WERI-Rb-1 (cell line): ENCODE data around the gene AKAP6.

Experiments used
- DNase-seq: peaks from one replicate; pipeline ENCODE4 v3.0.0-alpha.2; 2020
- H3K27ac ChIP-seq: fragments of 250-450 bp; sonication (Bioruptor Pico); 2 replicates; pipeline ENCODE4 v1.5.1; 2020; ENCODE audit warnings: mild to moderate bottlenecking, moderate library complexity
- H3K27me3 ChIP-seq: fragments of 250-450 bp; sonication (Bioruptor Pico); 2 replicates; pipeline ENCODE4 v1.5.1; 2021; ENCODE audit warnings: mild to moderate bottlenecking, low read depth, moderate library complexity; ENCODE audit not compliant: insufficient read depth, severe bottlenecking
- H3K36me3 ChIP-seq: fragments of 250-450 bp; sonication (Bioruptor Pico); 2 replicates; pipeline ENCODE4 v1.5.1; 2020; ENCODE audit warnings: mild to moderate bottlenecking, moderate library complexity
- H3K4me3 ChIP-seq: 2 replicates; pipeline ENCODE4 v1.5.1; 2011; ENCODE audit warnings: low read depth, mild to moderate bottlenecking, control low read depth, low read length
- H3K9me3 ChIP-seq: fragments of 250-450 bp; sonication (Bioruptor Pico); 2 replicates; pipeline ENCODE4 v1.5.1; 2021; ENCODE audit warnings: mild to moderate bottlenecking, moderate library complexity; ENCODE audit not compliant: severe bottlenecking
- TF ChIP-seq, protein P1 (sequence below): IDR thresholded peaks from 2 replicates; pipeline ENCODE4 v1.5.1; 2011; ENCODE audit warnings: low read depth, mild to moderate bottlenecking, control low read depth, inconsistent platforms, low read length

Gene AKAP6

DNA sequence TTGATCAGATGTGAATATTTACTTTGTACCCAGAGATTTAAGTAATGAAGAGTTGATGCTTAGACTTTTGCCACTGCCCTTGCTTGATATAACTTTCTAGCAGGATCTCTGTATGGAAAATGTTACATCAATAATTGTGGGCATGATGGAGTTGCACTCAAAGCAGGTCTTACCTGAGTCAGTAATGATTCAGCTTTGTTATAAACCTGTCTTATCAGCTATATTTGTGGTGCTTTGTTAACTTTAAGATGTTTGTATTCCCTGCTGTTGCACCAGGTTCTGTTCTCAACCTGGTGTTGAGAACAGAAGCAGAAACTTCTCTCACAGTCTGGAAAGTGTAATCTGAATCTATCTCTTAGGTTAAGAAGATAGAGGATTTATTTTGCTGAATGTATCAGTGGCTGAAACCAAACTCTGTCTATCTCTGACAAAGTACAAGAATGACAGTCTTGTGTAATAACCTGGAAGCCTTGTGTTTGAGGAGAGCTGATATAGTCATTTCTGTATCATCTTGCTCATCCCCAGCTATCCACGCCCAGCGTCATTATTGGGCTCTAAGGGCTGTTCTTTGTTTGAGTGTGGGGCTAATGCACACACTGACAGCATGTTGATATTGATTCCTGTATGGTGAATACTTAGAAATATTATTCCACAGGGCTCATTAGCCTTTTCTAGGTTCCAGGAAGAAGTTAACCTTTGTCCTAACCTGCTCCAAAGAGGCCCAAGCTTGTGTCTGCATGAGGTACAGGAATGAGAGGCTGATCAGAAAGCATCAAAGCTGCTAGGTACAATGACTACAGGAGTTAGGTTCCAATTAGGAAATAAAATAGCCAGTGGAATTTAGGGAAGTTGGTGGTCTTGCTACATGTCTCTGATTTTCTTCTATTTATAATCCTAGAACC is 3.6 kb downstream of the AKAP6 start:
- DNase-seq = no peak
- no peak overlapping the region for H3K27ac ChIP-seq
- TF ChIP-seq, protein P1, sequence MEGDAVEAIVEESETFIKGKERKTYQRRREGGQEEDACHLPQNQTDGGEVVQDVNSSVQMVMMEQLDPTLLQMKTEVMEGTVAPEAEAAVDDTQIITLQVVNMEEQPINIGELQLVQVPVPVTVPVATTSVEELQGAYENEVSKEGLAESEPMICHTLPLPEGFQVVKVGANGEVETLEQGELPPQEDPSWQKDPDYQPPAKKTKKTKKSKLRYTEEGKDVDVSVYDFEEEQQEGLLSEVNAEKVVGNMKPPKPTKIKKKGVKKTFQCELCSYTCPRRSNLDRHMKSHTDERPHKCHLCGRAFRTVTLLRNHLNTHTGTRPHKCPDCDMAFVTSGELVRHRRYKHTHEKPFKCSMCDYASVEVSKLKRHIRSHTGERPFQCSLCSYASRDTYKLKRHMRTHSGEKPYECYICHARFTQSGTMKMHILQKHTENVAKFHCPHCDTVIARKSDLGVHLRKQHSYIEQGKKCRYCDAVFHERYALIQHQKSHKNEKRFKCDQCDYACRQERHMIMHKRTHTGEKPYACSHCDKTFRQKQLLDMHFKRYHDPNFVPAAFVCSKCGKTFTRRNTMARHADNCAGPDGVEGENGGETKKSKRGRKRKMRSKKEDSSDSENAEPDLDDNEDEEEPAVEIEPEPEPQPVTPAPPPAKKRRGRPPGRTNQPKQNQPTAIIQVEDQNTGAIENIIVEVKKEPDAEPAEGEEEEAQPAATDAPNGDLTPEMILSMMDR = no peak
- no peaks in the 10 kb centered on the region for H3K27me3 ChIP-seq
- H3K36me3 ChIP-seq = no peaks in the 10 kb centered on the region
- H3K4me3 ChIP-seq = no peak overlapping the region
- H3K9me3 ChIP-seq = no peaks in the 10 kb centered on the region

DNA sequence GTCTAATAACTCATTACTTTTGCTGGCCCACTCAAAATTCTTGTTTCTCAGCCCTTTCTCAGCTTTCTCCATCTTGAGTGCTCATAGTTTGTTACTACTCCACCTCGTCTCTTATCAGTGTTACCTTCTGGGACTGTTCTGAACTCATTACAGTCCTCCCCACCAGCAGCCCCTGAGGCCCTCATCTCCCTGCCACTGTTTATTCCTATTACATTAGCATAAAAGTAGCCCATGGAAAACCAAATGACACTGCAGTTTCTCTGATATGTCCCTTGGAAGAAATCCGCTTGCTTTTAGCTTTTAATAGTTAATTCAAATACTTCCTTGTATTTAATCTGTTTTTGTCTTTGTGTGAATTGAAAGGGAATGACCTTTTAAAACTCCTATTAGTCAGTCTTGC is 7.6 kb downstream of the AKAP6 start:
- H3K4me3 ChIP-seq = no peak overlapping the region
- H3K27me3 ChIP-seq = no peaks in the 10 kb centered on the region
- TF ChIP-seq, protein P1 = no peak
- no peaks in the 10 kb centered on the region for H3K9me3 ChIP-seq
- H3K27ac ChIP-seq = no peak overlapping the region
- DNase-seq = no peak
- H3K36me3 ChIP-seq = no peaks in the 10 kb centered on the region

DNA sequence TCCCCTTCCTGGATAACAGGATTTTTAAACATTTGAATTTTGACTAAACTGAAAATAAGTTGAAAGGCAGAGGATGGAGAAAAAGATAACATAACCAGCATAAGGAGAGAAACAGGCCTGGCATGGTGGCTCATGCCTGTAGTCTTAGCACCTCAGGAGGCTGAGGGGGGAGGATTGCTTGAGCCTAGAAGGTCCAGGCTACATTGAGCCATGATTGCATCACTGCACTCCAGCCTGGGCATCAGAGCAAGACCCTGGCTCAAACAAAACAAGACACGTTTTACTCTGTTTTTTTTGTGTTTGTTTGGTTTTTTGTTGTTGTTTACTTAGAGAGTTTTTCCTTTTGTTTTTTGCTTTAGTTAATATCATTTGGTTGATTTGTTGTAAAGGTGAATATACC is 8.7 kb downstream of the AKAP6 start:
- no peaks in the 10 kb centered on the region for H3K9me3 ChIP-seq
- no peak overlapping the region for H3K27ac ChIP-seq
- H3K27me3 ChIP-seq = no peaks in the 10 kb centered on the region
- no peak for DNase-seq
- no peaks in the 10 kb centered on the region for H3K36me3 ChIP-seq
- H3K4me3 ChIP-seq = no peak overlapping the region
- TF ChIP-seq, protein P1 = no peak

DNA sequence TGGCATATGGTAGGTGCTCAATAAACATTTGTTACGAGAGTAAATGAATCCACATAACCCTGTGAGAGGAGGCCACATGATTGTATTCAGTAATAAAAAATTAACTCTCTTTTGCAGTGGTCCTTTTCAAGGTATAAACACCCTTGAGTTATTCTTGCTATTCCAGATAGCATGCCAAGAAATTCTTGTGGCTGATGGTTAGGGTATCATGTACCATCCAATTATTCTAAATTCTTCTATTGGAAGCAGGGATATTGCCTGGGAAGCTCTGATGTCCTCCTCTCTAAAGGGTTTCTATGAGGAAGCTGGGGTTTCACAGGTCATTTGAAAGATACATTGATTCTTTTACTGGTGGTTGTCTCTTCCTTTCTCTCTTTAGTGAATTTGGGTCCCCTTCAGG is 10.1 kb downstream of the AKAP6 start:
- Histone ChIP-seq H3K4me3 (no peak overlapping the region), H3K27ac (no peak overlapping the region), H3K9me3 (peaks cover 2% of the 10 kb centered on the region), H3K27me3 (no peaks in the 10 kb centered on the region), H3K36me3 (no peaks in the 10 kb centered on the region)
- TF ChIP-seq, protein P1 = no peak
- DNase-seq = no peak

DNA sequence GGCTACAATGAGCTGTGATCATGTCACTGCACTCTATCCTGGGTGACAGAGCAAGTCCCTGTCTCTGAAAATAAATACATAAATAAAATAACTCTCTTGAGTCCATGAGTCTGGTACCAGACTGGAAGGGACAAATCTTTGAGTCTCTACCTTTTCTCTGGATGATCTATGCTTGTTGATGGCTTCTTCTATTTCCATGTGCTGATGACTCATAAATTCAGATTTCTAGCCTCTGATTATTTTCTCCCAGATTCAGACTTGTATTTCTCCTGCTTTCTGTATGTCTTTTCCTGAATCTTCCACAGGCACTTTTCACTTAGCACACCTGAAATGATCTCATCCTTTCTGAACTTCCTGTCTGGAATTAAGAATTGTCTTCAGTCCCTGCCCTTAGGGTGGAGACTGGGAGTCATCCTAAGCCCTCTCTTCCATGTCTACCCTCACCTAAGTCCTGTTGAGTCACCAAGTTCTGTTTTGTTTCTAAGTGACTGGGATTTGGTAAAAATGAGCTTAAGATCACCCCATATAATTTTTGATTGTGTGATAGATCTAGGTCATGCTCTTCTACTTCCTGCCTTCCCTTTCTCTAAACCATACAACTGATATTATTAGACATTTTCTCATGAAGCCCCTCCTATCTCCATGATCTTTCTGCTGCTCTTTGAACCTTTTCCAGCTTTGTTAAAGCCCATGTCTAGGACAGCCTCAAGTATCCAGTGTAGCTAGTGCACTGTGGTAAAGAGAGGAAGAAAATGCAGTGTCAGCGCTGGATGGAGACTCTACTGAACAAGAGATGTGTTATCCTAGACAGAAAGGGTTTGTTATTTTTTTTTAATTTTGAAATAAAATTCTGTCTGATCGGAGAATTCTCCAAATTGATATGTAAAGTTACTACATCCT is 13.1 kb downstream of the AKAP6 start:
- H3K27me3 ChIP-seq = no peaks in the 10 kb centered on the region
- TF ChIP-seq, protein P1 = no peak
- H3K4me3 ChIP-seq = no peak overlapping the region
- H3K36me3 ChIP-seq = no peaks in the 10 kb centered on the region
- peaks cover 2% of the 10 kb centered on the region for H3K9me3 ChIP-seq
- H3K27ac ChIP-seq = no peak overlapping the region
- DNase-seq = no peak
